Measurements from ENCODE around the gene SDK1.
"Not testable (repeated sequence)": the region's sequence is repeated elsewhere in the genome, so short reads cannot be mapped to it uniquely, and the experiment has no call there.

SDK1 gene

GRCh38 chr7:4093483-4093882, 792.4 kb downstream of the SDK1 start:
- H3K27ac ChIP-seq, result no peak overlapping the region
- no peak for DNase-seq (ENCODE audit: low spot score)
- H3K4me3 ChIP-seq, result no peak overlapping the region
- TF ChIP-seq, protein P1, sequence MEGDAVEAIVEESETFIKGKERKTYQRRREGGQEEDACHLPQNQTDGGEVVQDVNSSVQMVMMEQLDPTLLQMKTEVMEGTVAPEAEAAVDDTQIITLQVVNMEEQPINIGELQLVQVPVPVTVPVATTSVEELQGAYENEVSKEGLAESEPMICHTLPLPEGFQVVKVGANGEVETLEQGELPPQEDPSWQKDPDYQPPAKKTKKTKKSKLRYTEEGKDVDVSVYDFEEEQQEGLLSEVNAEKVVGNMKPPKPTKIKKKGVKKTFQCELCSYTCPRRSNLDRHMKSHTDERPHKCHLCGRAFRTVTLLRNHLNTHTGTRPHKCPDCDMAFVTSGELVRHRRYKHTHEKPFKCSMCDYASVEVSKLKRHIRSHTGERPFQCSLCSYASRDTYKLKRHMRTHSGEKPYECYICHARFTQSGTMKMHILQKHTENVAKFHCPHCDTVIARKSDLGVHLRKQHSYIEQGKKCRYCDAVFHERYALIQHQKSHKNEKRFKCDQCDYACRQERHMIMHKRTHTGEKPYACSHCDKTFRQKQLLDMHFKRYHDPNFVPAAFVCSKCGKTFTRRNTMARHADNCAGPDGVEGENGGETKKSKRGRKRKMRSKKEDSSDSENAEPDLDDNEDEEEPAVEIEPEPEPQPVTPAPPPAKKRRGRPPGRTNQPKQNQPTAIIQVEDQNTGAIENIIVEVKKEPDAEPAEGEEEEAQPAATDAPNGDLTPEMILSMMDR (IDR thresholded peaks at IDR 0.05), result no peak

DNA sequence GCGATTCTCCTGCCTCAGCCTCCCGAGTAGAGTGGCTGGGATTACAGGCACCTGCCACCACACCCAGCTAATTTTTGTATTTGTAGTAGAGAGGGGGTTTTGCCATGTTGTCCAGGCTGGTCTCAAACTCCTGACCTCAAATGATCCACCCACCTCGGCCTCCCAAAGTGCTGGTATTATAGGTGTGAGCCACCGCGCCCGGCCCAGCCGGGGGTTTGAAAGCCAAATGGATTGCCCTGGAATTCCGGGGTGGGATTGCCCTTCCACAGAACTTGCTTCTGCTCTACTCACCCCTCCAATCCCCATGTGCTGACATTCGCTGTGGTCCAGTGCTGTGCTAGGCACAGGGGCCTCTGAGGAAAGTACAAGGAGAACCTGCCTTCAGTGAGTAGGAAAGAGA, 793.1 kb downstream of the SDK1 start:
- not testable (repeated sequence) for DNase-seq (ENCODE audit: low spot score); H3K4me3 ChIP-seq; H3K27ac ChIP-seq

GRCh38 chr7:4097001-4097609, 796.1 kb downstream of the SDK1 start:
- no peak overlapping the region for H3K27ac ChIP-seq
- no peak for DNase-seq (ENCODE audit: low spot score)
- TF ChIP-seq, protein P1 (IDR thresholded peaks at IDR 0.05), result no peak
- H3K4me3 ChIP-seq, result no peak overlapping the region

DNA sequence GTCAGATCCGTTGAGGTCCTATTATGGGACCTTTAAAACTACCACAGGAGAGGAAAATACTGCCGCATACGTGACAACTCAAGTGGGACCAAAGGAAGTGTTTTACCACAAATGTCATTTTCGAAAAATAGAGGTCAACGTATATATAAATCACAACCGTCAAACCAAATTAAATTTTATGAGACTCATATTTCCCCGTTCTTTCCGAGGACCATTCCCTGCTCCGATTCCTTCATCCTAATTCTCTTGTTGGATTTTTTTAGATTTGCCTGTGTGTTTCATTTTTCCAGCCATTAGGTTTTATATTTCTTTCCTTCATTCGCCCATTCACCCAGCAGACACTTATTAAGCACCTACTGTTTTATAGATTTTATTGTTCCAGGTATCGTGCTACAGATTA, 797.1 kb downstream of the SDK1 start:
- TF ChIP-seq, protein P1 (IDR thresholded peaks at IDR 0.05), result no peak
- no peak for DNase-seq (ENCODE audit: low spot score)
- H3K4me3 ChIP-seq, result no peak overlapping the region

DNA sequence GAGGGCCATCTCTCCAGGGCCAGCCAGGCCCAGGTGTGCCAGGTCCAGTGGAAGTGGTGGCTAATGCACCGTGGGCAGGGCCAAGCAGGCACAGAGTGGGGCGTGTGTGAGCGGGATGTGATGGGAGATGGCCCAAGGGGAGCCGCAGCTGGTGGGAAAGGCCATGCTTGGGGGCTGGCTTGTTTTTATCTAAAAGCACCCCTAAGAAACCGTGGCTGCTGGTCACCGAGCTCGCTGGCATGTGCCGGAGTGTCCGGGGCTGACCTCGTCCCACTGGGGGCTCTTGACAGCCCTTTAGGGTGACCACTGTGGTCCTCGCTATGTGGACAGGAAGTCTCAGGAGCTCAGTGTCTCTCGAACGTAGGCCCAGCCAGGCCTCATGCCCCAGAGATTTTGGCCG, 798.6 kb downstream of the SDK1 start:
- DNase-seq (ENCODE audit: low spot score), result no peak
- no peak overlapping the region for H3K4me3 ChIP-seq
- H3K27ac ChIP-seq, result no peak overlapping the region
- TF ChIP-seq, protein P1 (IDR thresholded peaks at IDR 0.05), result no peak

More for the DNA sequence above, 797.1 kb downstream of the SDK1 start:
- H3K27ac ChIP-seq, result no peak overlapping the region

DNA sequence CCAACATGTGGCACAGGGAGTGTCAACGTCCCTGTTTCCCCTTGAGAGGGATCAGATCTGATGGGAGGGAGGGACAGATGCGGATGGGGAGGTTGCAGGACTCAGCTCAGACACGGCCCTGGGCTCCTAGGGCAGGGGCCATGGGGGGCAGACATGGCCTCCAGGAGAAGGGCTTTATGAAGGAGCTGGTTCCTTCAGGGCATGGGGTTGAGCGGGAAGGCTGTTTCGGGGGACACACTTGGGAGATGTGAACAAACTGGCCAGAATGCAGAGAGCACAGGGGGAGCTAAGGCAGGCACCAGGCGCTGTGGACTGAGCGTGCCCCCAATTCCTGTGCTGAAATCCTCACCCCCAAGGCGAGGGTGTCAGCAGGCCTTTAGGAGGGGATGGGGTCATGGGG, 799.1 kb downstream of the SDK1 start:
- TF ChIP-seq, protein P1 (IDR thresholded peaks at IDR 0.05), result no peak
- no peak for DNase-seq (ENCODE audit: low spot score)
- Histone ChIP-seq H3K27ac (no peak overlapping the region), H3K4me3 (no peak overlapping the region)

DNA sequence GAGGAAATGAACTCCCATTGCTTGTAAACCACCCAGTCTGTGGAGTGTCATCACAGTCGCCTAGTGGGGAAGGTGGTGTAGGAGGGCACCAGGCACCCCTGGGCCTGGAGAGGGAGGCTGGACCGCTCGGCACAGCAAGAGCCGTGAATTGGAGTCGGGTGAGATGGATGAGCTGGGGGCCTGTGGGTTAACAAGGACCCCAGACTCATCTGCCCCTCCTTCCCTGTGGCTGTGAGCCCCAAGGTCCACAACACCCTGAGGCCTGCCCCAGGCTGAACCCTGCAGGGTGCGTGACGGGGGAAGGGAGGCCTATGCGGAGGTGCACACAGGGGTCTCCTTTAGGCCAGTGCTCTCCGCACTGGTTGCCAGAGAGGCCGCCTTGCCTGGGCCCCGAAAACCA, 799.6 kb downstream of the SDK1 start:
- Histone ChIP-seq H3K27ac (no peak overlapping the region), H3K4me3 (no peak overlapping the region)
- TF ChIP-seq, protein P1 (IDR thresholded peaks at IDR 0.05), result no peak
- DNase-seq (ENCODE audit: low spot score), result no peak
